ENCODE measurements around the gene HDDC2.

Gene HDDC2

DNA sequence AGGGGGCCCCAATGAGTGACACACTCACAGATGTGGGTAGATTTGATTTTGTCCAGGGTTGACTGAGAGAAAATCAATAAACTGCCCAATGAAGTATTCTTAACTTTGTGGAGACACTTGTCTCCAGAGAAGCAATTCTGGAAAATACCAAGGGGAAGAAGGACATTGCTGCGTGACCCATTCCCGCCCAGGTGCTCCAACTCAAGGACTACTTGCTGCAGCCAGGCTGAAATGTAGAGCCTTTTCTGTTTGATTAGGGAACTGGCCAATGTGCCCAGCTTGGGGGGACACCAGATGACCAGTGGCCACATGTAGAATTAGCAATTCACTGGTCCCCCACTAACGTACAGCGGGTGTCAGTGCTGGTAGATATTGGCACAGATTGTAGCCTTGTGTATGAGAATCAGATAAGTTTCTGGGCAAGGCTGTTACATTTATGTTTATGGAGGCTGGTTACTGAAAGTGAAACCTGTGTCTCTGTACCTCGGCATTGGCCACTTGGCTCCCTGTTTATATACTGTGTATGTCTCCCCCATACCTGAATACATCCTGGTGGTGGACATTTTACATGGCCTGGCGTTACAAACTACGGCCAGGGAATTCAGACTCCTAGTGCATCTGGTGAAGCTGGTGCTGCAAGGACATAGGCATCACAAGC, 32.3 kb downstream of the HDDC2 start:
- no peak for DNase-seq (ENCODE audit: low spot score)

DNA sequence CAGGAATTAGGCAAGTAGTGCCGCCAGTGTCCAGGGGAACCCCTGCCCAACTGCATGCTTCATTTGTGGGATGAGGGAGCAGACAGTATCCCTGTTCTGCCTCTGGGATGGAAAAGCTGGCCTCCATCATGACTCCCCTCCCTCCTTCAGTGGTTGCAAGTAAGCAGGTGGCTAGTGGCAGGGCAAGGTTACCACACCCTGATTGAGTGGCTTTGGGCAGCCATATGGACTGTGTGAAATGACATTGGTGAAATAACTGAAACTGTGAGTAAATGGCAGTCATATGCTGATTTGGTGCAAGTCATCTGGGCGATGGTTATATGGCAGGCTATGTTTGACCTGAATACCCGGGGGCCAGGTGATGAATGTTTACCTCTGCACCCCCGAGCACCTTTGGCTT, 33.0 kb downstream of the HDDC2 start:
- DNase-seq (ENCODE audit: low spot score) = no peak

DNA sequence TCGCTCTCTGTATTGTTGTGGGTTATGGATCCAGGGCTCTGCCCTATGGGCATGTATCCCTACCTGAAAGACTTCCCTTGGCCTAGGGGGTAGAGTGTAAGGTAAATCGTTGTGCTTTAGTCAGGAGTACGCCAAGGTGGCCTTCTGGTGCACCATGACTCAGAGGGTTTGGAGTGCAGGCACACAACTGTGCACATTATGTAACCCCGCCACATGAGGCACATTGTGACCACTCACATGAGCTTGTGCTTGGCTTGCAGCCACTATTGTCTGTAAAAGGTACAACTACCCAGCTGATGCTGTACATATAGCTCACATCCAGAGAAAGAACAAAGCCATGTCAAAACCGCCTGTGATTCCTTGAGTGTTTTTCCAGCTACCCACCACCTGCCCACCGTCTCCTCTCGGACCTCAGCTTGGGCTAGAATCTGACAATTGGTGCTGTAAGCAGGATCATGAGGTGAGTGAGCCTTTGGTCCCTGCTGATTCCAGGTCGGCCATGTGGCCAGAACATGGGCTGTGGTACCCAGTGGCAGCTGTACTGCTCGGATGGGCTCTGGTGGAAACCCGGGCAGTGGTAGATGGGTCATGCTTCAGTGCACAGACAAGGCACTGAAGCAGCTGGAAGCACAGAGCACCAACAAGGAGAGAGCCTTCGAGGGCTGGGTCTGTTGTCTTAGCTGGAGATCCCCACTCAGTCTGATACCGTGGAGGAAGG, 33.8 kb downstream of the HDDC2 start:
- DNase-seq (ENCODE audit: low spot score) = no peak

DNA sequence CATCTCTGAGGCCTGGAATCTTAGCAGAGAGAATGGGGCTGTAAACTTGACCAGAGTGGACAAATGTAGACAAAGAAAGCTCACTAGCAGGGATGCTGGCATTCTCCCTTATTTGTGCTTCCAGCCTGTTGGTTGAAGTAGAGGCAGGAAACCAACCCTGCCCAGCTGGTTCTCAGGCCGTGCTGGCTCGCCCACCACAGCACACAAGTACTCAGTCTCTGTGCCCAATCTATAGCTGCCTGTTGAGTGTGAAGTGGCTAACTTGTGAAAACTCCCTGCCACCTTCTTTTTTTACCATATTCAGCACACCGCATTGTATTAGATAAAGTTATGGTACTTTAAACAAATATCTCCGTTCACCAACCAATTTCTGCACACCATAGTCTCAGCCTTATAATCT, 37.3 kb downstream of the HDDC2 start:
- no peak for DNase-seq (ENCODE audit: low spot score)

DNA sequence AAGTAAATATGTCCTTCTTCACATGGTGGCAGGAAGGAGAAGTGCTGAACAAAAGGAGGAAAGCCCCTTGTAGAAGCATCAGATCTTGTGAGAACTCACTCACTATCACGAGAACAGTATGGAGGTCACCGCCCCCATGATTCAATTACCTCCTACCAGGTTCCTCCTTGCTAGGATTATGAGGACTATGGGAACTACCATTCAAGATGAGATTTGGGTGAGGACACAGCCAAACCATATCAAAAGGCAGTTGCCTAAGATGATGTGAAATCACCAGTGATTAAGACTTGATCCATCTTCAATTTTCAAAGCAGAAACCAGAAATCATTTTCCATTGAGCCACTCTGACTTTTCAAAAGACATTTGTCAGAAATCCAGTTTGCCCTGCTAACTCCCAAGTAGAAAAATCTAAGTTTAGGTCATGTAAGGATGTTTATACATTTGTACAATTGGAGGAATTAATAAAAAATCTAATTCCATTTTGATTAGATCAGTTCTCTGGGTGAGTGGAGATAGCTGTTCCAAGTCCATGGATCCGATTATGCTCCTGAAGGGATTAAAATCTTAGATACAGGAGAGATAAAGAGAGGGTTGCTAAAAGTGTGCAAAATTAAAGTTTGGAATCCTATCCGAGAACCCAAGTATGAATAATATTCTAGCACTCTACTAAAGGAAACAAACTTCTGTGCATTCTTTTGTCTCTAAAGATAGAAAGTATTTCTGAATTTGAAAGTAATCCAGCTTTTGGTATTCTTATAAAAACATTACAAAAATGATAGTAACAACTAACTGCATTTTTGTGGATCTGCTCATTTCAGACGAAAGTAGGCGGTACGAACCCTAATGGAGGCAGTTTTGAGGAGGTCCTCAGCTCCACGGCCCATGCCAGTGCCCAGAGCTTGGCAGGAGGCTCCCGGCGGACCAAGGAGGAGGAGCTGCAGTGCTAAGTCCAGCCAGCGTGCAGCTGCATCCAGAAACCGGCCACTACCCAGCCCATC, 39.5 kb downstream of the HDDC2 start:
- no peak for DNase-seq (ENCODE audit: low spot score)

GRCh38 chr6:125259354-125259736, 42.4 kb downstream of the HDDC2 start:
- no peak for DNase-seq (ENCODE audit: low spot score)

- no peak for DNase-seq (ENCODE audit: low spot score)
These were observed 43.0 kb downstream of the HDDC2 start for GRCh38 chr6:125258651-125259353.

DNA sequence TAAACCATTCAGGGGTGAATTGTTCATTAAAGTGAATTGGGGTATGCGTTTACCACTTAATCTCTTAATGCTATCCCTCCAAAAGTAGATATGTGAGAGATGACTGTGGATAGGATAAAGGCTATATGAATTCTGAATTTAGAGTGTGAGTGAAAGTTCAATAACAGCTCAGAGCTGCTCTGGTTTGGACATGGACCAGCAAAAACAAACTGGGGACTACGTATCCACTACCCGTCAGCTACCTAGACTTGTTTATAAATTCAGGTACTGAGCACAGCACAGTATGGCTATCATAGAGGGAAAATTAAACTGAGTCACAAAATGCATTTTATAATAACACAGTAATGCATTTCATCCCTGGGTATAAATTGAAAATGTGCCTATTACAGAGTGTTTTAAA, 44.4 kb downstream of the HDDC2 start:
- no peak for DNase-seq (ENCODE audit: low spot score)

- DNase-seq (ENCODE audit: low spot score) = no peak
These were observed 46.6 kb downstream of the HDDC2 start for GRCh38 chr6:125255201-125255600.

GRCh38 chr6:125254321-125254720, 47.4 kb downstream of the HDDC2 start:
- DNase-seq (ENCODE audit: low spot score) = no peak

DNA sequence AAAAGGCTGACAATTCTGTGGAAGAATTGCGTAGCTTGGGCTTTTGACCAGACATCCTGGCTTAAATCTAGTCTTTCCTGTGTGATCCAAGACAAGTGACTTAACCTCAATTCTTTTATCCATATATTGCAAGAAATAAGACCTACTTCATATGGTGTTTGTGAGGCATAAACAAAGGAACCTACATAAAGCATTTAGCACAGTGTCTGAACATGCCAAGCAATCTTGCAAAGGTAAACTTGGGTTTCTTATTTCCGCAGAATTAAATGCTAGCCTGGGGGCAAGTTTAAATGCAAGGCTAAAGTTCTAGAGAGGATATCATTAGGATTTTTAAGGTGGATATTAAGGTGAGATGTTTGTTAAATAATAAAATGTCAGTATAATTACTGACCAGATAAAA, 47.9 kb downstream of the HDDC2 start:
- DNase-seq (ENCODE audit: low spot score) = no peak

DNA sequence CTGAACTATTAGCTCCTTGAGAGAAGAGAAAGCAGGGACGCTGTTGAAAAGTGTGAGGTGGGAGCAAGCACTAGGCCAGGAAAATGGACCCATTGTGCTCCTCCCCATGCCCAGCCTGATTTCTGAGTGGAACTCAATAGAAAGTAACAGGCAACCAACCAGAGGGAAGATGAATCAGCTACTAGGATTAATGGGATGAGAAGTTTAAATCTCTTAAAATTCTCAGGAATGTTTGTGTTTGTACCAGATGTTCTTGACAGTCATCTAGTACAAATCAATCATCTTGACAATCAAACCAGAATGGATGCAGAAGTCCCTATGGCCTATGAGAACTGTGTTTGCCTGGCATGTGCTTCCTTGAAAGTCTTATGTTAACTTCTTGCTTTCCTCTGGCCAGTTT, 48.9 kb downstream of the HDDC2 start:
- DNase-seq (ENCODE audit: low spot score) = no peak

DNA sequence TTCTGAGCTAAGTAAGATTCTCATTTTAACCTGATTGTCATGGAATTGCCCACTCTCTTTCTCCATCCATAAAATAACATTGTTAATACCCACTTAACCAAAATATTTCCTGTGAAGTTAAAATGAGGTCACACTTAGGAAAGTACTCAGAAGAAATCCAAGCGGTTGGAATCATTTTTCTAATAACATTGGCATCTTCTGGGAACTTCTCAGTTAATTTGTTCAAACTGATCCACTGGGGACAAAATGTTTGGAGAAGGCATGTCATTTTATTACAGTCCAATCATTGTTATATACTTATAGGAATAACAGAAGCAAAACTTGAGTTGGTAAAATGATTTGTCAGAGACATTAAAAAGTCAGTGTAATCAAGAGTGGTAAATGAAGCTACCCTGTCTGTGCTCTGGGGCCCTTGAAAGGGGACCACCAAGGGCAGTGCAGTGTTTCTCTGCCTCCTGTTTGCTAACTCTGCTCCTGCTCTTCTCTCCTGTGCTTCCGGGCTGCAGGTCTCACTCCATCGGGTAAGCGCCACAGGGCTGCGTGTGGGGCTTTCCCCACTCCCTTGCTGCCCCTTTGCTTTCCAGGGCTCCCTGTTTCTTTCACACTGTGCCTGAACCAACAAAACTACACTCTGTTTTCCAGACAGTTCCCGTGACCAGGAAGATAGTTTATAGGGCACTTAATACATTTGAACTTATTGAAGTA, 50.1 kb downstream of the HDDC2 start:
- DNase-seq (ENCODE audit: low spot score) = no peak

- no peak for DNase-seq (ENCODE audit: low spot score)
These were observed 51.3 kb downstream of the HDDC2 start for GRCh38 chr6:125250511-125250910.

GRCh38 chr6:125248136-125248535, 53.6 kb downstream of the HDDC2 start:
- no peak for DNase-seq (ENCODE audit: low spot score)

DNA sequence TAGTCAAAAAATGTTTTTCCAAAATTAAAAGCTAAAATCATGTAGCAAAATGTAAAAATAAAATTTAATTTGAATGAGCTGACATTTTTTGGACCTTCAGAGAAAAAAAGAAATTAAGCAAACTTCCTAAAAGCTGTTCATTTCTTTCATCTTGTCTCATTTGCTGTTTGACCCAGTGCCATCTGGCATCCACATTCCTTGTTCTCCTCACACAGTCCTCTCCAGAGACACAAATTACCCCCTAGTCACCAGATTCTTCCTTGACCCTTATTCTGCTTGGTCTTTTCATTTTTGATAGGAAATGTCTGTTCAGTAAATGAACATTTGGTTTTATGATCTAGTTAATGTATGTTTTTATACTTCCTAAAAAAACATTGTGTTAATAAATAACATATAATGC, 55.2 kb downstream of the HDDC2 start:
- DNase-seq (ENCODE audit: low spot score) = no peak

- DNase-seq (ENCODE audit: low spot score) = no peak
These were observed 56.1 kb downstream of the HDDC2 start for GRCh38 chr6:125245523-125246264.

GRCh38 chr6:125245109-125245508, 56.7 kb downstream of the HDDC2 start:
- DNase-seq (ENCODE audit: low spot score) = no peak

- DNase-seq (ENCODE audit: low spot score) = no peak
These were observed 64.0 kb downstream of the HDDC2 start for GRCh38 chr6:125237764-125238163.

- no peak for DNase-seq (ENCODE audit: low spot score)
These were observed 65.0 kb downstream of the HDDC2 start for GRCh38 chr6:125236536-125237327.

All from CD4-positive, alpha-beta T cell treated with Interleukin-15 for 4 hours (primary cell).